ENCODE results near the gene ARSG.

GRCh38 chr17:68418876-68419275, 127.6 kb downstream of the ARSG start:
- TF ChIP-seq TGIF2 (CRISPR knock-in tag; IDR thresholded peaks at IDR 0.05), result no peak
- TF ChIP-seq, protein P1, sequence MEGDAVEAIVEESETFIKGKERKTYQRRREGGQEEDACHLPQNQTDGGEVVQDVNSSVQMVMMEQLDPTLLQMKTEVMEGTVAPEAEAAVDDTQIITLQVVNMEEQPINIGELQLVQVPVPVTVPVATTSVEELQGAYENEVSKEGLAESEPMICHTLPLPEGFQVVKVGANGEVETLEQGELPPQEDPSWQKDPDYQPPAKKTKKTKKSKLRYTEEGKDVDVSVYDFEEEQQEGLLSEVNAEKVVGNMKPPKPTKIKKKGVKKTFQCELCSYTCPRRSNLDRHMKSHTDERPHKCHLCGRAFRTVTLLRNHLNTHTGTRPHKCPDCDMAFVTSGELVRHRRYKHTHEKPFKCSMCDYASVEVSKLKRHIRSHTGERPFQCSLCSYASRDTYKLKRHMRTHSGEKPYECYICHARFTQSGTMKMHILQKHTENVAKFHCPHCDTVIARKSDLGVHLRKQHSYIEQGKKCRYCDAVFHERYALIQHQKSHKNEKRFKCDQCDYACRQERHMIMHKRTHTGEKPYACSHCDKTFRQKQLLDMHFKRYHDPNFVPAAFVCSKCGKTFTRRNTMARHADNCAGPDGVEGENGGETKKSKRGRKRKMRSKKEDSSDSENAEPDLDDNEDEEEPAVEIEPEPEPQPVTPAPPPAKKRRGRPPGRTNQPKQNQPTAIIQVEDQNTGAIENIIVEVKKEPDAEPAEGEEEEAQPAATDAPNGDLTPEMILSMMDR (IDR thresholded peaks at IDR 0.05 in 2 of 3, conservative IDR thresholded peaks at IDR 0.05 in 1 of 3; ENCODE audit: insufficient read depth in 2 of 3, low read depth in 1 of 3, low read length in 3 of 3), result no peak
- TF ChIP-seq MAFK (IDR thresholded peaks at IDR 0.05; ENCODE audit: low read length), result no peak
- TF ChIP-seq ARID3A (IDR thresholded peaks at IDR 0.05; ENCODE audit: borderline replicate concordance, low read depth, low read length), result no peak
- TF ChIP-seq, protein P2, sequence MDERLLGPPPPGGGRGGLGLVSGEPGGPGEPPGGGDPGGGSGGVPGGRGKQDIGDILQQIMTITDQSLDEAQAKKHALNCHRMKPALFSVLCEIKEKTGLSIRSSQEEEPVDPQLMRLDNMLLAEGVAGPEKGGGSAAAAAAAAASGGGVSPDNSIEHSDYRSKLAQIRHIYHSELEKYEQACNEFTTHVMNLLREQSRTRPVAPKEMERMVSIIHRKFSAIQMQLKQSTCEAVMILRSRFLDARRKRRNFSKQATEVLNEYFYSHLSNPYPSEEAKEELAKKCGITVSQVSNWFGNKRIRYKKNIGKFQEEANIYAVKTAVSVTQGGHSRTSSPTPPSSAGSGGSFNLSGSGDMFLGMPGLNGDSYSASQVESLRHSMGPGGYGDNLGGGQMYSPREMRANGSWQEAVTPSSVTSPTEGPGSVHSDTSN (CRISPR knock-in tag; IDR thresholded peaks at IDR 0.05; ENCODE audit: low read depth), result no peak
- TF ChIP-seq, protein P2 (tag; conservative IDR thresholded peaks at IDR 0.05; ENCODE audit: low read depth), result no peak
- TF ChIP-seq, protein P3, sequence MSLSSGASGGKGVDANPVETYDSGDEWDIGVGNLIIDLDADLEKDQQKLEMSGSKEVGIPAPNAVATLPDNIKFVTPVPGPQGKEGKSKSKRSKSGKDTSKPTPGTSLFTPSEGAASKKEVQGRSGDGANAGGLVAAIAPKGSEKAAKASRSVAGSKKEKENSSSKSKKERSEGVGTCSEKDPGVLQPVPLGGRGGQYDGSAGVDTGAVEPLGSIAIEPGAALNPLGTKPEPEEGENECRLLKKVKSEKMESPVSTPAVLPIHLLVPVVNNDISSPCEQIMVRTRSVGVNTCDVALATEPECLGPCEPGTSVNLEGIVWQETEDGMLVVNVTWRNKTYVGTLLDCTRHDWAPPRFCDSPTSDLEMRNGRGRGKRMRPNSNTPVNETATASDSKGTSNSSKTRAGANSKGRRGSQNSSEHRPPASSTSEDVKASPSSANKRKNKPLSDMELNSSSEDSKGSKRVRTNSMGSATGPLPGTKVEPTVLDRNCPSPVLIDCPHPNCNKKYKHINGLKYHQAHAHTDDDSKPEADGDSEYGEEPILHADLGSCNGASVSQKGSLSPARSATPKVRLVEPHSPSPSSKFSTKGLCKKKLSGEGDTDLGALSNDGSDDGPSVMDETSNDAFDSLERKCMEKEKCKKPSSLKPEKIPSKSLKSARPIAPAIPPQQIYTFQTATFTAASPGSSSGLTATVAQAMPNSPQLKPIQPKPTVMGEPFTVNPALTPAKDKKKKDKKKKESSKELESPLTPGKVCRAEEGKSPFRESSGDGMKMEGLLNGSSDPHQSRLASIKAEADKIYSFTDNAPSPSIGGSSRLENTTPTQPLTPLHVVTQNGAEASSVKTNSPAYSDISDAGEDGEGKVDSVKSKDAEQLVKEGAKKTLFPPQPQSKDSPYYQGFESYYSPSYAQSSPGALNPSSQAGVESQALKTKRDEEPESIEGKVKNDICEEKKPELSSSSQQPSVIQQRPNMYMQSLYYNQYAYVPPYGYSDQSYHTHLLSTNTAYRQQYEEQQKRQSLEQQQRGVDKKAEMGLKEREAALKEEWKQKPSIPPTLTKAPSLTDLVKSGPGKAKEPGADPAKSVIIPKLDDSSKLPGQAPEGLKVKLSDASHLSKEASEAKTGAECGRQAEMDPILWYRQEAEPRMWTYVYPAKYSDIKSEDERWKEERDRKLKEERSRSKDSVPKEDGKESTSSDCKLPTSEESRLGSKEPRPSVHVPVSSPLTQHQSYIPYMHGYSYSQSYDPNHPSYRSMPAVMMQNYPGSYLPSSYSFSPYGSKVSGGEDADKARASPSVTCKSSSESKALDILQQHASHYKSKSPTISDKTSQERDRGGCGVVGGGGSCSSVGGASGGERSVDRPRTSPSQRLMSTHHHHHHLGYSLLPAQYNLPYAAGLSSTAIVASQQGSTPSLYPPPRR (CRISPR knock-in tag; IDR thresholded peaks at IDR 0.05; ENCODE audit: borderline replicate concordance), result no peak
- TF ChIP-seq EP300 (IDR thresholded peaks at IDR 0.05; ENCODE audit: low read length), result no peak
- TF ChIP-seq CHD1 (IDR thresholded peaks at IDR 0.05; ENCODE audit: low read length), result no peak
- TF ChIP-seq ZNF398 (CRISPR knock-in tag; IDR thresholded peaks at IDR 0.05), result no peak
- no peak for TF ChIP-seq ZKSCAN1 (IDR thresholded peaks at IDR 0.05; ENCODE audit: low read depth, low read length)
- TF ChIP-seq, protein P4, sequence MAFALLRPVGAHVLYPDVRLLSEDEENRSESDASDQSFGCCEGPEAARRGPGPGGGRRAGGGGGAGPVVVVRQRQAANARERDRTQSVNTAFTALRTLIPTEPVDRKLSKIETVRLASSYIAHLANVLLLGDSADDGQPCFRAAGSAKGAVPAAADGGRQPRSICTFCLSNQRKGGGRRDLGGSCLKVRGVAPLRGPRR (CRISPR knock-in tag; IDR thresholded peaks at IDR 0.05), result no peak
- TF ChIP-seq POLR2AphosphoS5 (IDR thresholded peaks at IDR 0.05; ENCODE audit: control insufficient read depth, insufficient read depth, low read depth, low read length), result no peak
- TF ChIP-seq ZNF408 (CRISPR knock-in tag; IDR thresholded peaks at IDR 0.05; ENCODE audit: low read depth), result no peak
- TF ChIP-seq NR2C2 (CRISPR knock-in tag; IDR thresholded peaks at IDR 0.05), result no peak
- TF ChIP-seq NR2C2 (tag; IDR thresholded peaks at IDR 0.05), result no peak
